GM19043 (cell line): Measurements from ENCODE around the gene C1orf185.
"Not testable (repeated sequence)": the region's sequence is repeated elsewhere in the genome, so short reads cannot be mapped to it uniquely, and the experiment has no call there.

ENCODE experiments used
- ATAC-seq: cut with Tn5 transposase; IDR thresholded peaks from one replicate; pipeline ENCODE4 v1.9.1; 2021; ENCODE audit warnings: low read depth; ENCODE audit not compliant: unreplicated experiment

The C1orf185 gene

GRCh38 chr1:51101976-51102375 is at the start of gene C1orf185:
C1orf185 (plus strand) TSS chr1:51102228; CDS start chr1:51102234, 6 bp downstream.
- no peak for ATAC-seq

DNA sequence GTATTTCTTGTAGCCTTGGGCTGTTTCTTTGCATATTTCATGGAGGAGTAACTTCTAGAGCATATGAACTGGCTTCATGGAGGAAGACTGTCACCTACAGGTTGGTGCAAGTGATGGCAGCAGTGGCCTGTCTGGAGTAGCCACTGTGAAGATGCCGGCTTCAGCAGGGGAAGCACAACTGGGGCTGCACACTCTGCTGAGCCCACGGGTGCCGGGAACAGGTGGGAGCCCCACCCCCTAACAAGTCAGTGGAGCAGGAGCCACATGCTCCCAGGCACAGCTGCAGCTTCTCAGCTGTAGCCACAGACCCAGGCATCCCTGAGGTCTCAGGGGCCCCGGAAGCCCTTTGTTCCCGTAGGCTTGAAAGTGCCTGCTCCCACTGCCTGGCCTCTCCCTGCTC is 43.2 kb upstream of the C1orf185 start:
- ATAC-seq, result no peak

- no peak for ATAC-seq
Observed at GRCh38 chr1:51061231-51061918, 40.7 kb upstream of the C1orf185 start.

DNA sequence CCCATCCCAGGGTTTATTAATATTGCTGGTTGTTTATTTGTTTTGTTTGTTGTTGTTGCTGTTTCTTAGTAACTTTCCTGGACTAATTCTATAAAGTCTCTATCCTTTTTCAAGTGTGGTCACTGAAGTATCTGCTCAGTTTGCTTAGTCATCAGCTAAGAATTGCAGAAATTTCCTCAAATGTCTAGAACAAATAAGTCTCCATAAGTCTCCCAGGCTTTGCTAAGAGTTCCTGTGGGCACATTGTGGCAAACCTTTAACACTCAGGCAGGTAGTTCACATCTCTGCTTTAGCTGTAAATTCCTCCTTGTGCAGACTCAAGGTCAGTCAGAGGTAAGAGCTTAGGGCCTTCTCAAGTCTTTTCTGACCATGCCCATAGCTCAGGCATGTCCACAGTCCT is 38.9 kb upstream of the C1orf185 start:
- no peak for ATAC-seq

- no peak for ATAC-seq
Observed at GRCh38 chr1:51070011-51070410, 32.0 kb upstream of the C1orf185 start.

DNA sequence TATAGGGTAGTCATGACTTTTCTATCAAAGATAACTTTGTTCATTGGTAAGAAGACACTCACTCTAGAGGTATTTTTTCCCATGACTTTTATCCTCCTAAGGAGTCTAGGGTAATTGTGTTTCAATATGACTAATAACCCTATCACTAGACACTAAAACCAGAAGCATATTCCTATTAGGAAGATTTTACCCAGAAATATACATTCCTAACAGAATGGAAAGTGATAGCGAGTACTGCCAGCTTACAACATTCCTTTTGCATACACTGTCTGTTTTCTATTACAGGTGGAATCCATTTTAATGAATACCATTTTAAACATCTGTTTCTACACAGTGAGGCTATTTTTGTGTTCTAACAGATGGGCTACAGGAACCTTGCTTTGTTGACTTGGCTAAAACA is 31.4 kb upstream of the C1orf185 start:
- no peak for ATAC-seq

DNA sequence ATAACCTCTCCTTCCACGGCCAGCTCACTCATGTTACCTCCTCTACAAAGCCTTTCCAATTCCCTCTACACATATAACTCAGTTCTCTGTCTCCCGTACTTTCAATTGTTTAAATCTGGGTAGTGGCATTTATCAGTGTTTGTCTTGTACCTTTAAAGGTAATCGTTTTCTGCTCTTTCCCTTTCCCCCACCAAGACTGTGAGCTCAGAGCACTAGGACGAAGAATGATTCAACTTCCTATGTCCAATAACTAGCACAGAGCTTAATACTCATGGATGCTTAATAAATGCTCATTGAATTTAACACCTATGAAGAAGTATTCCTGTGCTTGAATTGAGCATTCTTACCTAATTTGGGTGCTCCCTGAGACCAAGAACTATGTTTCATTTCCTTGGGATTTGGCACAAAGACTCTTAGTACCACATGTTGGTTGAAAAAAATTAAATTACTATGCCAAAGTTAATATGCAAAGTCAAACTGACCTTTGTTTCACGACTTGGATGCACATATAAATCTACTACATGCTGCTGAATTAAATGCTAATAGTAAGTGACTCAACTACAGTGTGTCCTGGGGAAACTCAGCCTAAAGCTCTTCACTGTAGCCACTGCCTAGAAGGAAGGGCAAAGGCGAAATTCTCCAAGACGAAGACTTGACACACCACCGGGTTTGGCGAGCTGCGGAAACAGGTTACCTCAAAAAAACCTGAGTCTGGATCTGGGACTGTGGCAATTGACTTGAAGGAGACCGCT is 30.6 kb upstream of the C1orf185 start:
- ATAC-seq, result no peak

GRCh38 chr1:51072043-51072439 is 30.0 kb upstream of the C1orf185 start:
- no peak for ATAC-seq

- no peak for ATAC-seq
Observed at GRCh38 chr1:51072651-51073050, 29.4 kb upstream of the C1orf185 start.

DNA sequence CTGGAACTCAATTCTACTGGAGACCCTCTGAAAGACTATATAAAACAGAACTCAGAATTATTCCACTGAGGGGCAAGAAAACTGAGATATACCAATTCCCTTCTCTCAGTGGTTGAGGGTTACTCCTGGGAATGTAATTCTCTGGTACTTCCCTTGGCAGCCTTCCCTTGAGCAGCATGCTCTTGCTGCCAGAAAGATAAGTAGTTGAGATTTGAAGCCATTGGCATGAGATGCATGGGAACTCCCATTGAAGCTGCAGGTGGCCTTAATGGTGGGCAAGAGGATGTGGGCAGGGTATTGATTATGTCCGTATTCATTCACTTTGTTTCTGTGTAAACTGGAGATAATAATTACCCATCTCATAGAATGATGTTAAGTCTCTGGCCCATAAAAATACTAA is 28.6 kb upstream of the C1orf185 start:
- no peak for ATAC-seq

DNA sequence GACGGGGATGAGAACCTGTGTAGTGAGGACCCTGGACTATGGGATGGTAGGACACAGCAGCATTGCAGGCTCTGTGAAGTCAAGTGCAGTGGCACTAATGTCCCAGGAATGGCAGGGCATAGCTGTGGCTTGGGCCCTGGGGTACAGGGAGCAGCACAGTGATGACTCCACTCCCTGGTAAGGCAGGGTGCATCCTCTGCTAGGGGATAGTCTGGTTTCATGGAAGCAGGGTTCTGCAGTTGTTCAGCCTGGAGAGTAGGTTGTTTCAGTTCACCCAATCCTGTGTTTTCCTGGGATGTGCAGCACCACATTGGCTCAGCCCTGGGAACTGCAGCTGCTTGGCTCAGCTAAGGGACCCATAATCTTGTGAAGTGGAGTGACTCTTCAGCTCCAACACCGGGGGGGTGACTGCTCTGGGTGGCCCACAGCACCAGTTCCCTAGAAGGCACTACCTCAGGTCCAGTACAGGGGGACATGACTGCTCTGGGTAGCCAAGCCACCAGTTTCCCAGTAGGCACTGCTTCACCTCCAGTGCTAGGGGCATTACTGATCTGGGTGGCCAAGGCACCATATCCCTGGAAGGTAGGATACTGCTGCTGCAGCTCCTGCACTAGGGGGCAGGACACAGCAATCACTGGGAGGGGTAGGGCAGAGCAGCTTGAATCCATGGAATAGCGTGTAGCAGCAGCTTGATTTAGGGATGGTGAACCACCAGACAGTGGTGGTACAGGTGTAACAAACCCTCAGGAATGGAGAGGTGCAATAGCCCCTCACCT is 15.3 kb upstream of the C1orf185 start:
- no peak for ATAC-seq

DNA sequence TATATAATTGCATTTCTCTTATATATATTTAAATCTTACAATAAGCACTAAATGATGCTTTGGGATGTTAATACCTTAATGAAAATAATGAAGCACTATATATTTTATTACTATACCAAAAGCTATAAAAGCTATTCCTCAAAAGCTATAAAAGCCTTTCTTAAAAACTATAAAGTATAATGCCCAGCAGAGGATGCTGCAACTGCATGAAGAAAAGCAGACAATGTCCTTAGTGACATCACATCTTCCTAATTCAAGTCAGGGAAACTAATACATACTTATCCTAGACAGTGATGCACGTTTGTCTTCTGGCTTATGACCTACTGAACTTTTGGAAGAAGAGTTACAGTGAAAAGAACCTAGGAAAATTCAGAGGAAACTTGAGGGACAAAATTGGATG is 13.6 kb upstream of the C1orf185 start:
- ATAC-seq, result no peak

DNA sequence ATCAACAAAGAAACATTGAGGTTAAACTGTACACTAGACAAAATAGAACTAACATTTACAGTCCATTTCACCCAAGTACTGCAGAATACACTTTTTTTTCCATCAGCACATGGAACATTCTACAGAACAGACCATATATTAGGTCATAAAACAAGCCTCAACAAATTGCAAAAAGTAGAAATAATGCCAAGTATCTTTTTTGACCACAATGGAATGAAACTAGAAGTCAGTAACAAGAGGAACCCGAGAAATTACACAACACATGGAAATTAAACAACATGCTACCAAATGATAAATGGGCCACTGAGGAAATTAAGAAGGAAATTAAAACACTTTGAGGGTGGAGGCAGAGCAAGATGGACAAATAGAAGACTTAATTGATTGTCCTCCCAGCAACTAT is 8.4 kb upstream of the C1orf185 start:
- no peak for ATAC-seq

DNA sequence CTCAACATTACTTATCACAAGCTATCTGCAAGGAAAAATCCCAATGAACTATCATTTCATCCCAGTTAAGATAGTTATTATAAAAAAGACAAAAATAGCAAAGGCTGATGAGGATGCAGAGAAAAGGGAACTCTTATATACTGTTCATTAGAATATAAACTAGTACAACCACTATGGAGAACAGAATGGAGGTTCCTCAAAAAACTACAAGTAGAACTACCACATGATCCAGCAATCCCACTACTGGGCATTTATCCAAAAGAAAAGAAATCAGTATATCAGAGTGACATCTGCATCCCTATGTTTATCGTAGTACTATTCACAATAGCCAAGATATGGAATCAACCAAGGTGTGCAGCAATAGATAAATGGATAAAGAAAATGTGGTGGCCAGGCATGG is 4.9 kb upstream of the C1orf185 start:
- no peak for ATAC-seq

GRCh38 chr1:51100264-51100880 is 1.7 kb upstream of the C1orf185 start:
- ATAC-seq, result no peak

GRCh38 chr1:51114137-51114536 is 12.1 kb downstream of the C1orf185 start:
- no peak for ATAC-seq

GRCh38 chr1:51115714-51116404 is 13.8 kb downstream of the C1orf185 start:
- ATAC-seq, result no peak

DNA sequence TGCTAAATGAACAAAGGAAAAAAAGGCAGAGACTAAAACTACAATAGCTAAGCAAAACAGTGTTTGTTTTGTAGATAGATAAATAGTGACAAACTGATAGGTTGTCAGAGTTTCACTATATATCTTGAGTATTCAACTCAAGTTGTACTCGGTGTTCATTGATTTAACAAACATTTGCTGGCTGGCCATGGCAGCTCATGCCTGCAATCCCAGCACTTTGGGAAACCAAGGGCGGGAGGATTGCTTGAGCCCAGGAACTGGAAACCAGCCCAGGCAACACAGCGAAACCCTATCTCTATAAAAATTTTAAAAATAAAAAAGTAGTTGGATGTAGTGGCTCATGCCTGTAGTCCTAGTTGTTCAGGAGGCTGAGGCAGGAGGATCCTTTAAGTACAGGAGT is 17.3 kb downstream of the C1orf185 start:
- no peak for ATAC-seq

- ATAC-seq, result no peak
Observed at GRCh38 chr1:51120629-51121028, 18.6 kb downstream of the C1orf185 start.

- not testable (repeated sequence) for ATAC-seq
Observed at GRCh38 chr1:51127152-51127551, 25.1 kb downstream of the C1orf185 start.
